ENCODE measurements around the gene ERC2. TPM values are rescaled to one million over a fixed set of nuclear protein-coding genes. Genes with fewer than 3 reads are reported as not detected.
A peak's percentile ranks its signal among the peaks of the same experiment; 100 is the strongest.

ERC2 gene
- total and polyA plus RNA-seq, 2 of the 13 experiments (the other 11 are each of a cell fraction or from before 2014, with no cell fraction given): 0.16 to 0.22 TPM

GRCh38 chr3:55584030-55584429 is 884.2 kb downstream of the ERC2 start:
- no peak for ATAC-seq
- H3K27me3 ChIP-seq (ENCODE audit: control insufficient read depth in 1 of 2, insufficient read depth in 2 of 2, low read length in 2 of 2): no peaks in the 10 kb centered on the region
- no peaks in the 10 kb centered on the region for H3K36me3 ChIP-seq (replicated peaks in 1 of 2; ENCODE audit: control insufficient read depth in 1 of 2, insufficient read depth in 2 of 2, low read length in 2 of 2)
- H3K4me1 ChIP-seq (ENCODE audit: insufficient read depth, low read length): no peaks in the 10 kb centered on the region
- H3K9ac ChIP-seq (ENCODE audit: insufficient read depth, low read depth, low read length): no peak overlapping the region
- ChIA-PET CTCF (ENCODE audit: low intra/inter-chr PET ratio, low total read pairs) (no interaction called here), POLR2A (no interaction called here)
- no peaks in the 10 kb centered on the region for H4K20me1 ChIP-seq (ENCODE audit: insufficient read depth, low read length)
- H3K9me3 ChIP-seq (ENCODE audit: low read length): no peaks in the 10 kb centered on the region
- WGBS (ENCODE audit: low lambda C conversion rate): 18% methylated on average over 3 of the region's 3 CpGs
- FAIRE-seq: no peak
- intact Hi-C loops (cut with micrococcal nuclease; ENCODE audit: unreplicated experiment): no loop called here
- in situ Hi-C loops (cut with HindIII; ENCODE audit: extremely low pct_ligation_motif_present, low pct_unique_long_range_greater_than_20kb): no loop called here
- H3K79me2 ChIP-seq (ENCODE audit: insufficient read depth, low read length): no peaks in the 10 kb centered on the region
- no peak for DNase-seq (ENCODE audit: low spot score)
- no peak overlapping the region for H3K4me2 ChIP-seq (ENCODE audit: low read depth, low read length)
- BruUV-seq (replicated peaks): no TSS peak
- H3K4me3 ChIP-seq (replicated peaks in 1 of 3; ENCODE audit: insufficient read depth in 1 of 3, low read depth in 2 of 3, low read length in 3 of 3): no peak overlapping the region
- H2AFZ ChIP-seq (ENCODE audit: low read length): no peak overlapping the region
- peak; percentile 30 for TF ChIP-seq ZNF629 (CRISPR knock-in tag; conservative IDR thresholded peaks at IDR 0.05)
- TF ChIP-seq HMGXB3 (CRISPR knock-in tag; IDR thresholded peaks at IDR 0.05; ENCODE audit: borderline replicate concordance): no peak
- no peak for TF ChIP-seq PLSCR1 (CRISPR knock-in tag; IDR thresholded peaks at IDR 0.05; ENCODE audit: borderline replicate concordance)
- TF ChIP-seq ZNF589 (CRISPR knock-in tag; conservative IDR thresholded peaks at IDR 0.05): no peak
- no peak for TF ChIP-seq PHF8 (CRISPR knock-in tag; IDR thresholded peaks at IDR 0.05)
- no peak for TF ChIP-seq KDM1A (CRISPR knock-in tag; IDR thresholded peaks at IDR 0.05)
- no peak overlapping the region for H3K27ac ChIP-seq (ENCODE audit: extremely low read length, insufficient read depth, low read length)
